HuH-7 (cell line): ENCODE measurements around the gene ABHD14A.

Experiments used
- DNase-seq: peaks from one replicate; pipeline ENCODE4 v3.0.0; 2011; ENCODE audit warnings: low spot score

Gene ABHD14A

GRCh38 chr3:52020796-52021195 is 45.9 kb downstream of the ABHD14A start:
- no peak for DNase-seq

- DNase-seq = no peak
These were observed 46.8 kb downstream of the ABHD14A start for GRCh38 chr3:52021489-52022268.

GRCh38 chr3:52022323-52023100 is 47.6 kb downstream of the ABHD14A start:
- DNase-seq = peak; percentile 61

DNA sequence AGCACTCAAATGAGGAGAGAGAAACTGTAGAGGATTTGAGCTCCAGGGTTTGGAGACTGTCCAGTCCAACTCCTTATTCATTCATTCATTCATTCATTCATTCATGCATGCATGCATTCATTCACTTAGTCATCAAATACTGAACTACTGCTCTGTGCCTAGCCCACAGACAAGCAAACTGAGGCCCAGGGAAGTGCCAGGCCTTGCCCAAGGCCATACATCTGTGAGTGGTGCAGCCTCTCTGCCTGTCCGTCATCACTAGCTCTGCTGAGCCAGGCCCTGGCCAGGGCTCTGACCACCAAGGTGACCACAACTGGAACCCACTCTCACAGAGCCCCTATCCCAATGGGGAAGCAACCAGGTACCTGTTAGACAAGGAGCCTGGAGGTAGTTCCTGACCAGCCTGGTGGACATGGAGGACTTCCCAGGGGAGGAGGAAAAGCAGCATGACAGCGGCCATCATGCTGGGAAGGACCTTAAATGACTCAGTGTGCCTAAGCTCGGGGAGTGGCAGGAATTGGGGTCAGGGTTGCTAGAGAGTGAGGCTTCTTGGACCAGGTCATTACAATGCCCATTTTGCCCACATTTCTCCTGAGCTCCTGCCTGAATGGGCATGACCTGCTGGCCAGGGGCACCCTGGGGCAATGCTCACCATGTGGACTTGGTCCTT is 48.4 kb downstream of the ABHD14A start:
- DNase-seq = no peak

DNA sequence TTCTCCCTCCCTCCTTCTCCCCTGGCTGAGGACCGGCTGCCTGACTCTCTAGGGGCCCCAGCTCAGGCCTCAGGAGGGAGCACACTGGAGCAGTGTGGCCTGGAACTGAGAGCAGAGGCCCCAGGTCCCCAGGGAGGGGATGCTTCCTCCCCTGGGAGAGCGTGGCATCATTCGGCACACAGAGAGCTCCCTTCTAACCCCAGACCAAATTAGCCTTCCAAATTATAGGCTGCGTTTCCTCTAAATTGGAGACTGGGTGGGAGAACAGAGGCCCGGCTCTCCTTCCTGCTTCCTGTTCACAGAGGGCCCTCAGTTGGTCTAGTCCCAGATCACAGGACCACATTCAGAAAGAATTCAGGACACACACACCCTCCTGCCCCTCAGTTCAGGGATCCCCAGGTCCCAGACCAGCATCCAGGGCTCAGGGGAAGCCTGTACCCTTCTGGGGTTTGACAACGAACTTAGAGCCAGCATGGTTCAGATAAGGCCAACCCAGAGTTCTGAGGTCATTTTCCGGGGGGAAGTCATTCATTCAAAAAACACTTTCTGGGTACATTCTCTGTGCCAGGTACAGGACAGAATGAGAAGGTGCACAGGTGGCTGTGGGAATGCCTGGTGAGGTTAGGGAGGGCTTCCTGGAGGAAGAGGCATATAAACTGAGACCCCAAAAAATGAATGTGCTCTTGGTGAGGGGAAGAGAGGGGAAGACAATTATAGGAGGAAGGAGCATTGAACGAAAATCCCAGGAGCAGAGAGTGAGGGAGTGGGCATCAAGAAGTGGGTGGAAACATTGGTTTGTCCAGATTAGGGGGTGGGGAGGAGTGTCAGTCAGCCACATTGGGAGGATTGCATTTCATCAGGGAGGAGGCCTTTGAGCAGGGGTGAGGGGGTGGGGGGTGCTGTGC is 49.2 kb downstream of the ABHD14A start:
- DNase-seq = no peak

- DNase-seq = no peak
These were observed 50.0 kb downstream of the ABHD14A start for GRCh38 chr3:52024765-52025452.

DNA sequence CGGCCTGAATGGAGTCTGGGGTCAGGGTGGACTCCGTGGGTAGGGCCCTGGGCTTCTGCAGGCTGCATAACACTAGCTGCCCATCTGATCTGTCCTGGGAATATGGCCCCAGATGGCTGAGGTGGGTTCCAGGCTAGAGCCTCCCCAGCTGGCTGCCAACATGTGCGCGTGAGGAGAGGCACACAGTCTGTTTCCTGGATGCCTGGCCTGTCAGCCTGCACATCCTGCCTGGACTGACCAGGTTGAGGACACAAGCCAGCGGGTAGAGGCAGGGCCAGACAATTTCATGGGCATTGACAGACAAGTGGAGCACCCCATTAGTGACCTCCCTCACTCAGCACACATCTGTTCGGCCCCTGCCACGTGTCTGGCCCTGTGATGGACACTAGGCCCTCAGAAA is 50.6 kb downstream of the ABHD14A start:
- no peak for DNase-seq

GRCh38 chr3:52026041-52026440 is 51.2 kb downstream of the ABHD14A start:
- no peak for DNase-seq

DNA sequence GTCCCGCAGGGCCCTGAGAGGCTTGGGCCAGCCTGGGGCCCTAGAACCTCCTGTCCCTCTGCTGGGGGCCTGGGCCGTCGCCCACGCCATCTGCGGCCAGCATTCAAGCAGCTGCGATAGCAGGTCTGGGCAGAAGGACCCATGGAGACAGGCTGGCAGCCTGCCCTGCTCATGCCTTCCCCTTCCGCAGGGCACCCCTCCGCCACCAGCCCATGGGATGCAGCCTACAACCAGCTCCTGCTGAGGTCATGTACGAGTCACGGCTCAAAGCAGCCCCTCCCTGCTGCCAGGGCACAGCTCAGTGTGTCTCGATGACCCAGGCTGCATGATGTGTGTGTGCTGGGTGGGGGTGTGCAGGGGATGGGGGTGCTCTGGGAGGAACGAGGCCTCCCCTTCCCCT is 53.7 kb downstream of the ABHD14A start:
- no peak for DNase-seq

DNA sequence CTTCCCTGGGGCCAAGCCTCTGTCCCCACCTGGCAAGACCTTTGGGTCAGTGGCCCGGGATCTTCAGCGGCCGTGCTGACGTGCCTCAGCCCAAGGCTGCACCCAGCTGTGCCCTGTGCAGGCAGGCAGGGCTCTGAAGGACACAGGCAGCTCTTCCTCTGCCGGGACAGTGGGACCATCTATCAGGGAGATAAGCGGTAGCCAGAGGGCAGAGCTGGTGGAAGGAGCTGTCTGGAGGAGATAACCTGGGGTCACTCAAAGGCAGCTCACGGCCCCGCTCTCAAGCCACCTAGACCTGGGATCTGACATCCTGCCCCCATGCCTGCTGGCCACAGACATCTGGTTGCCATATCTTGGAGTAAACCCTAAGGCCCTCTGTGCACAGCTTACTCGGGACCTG is 54.2 kb downstream of the ABHD14A start:
- DNase-seq = no peak

- DNase-seq = no peak
These were observed 54.7 kb downstream of the ABHD14A start for GRCh38 chr3:52029535-52029934.
